ENCODE measurements around the gene AIFM2. TPM values are rescaled to one million over a fixed set of nuclear protein-coding genes. Genes with fewer than 3 reads are reported as not detected.
"Not testable (repeated sequence)": the region's sequence is repeated elsewhere in the genome, so short reads cannot be mapped to it uniquely, and the experiment has no call there.

Gene AIFM2
- total RNA-seq, 4 donors from 2014 or later: 13.3 to 21.8 (median 17.2) TPM

DNA sequence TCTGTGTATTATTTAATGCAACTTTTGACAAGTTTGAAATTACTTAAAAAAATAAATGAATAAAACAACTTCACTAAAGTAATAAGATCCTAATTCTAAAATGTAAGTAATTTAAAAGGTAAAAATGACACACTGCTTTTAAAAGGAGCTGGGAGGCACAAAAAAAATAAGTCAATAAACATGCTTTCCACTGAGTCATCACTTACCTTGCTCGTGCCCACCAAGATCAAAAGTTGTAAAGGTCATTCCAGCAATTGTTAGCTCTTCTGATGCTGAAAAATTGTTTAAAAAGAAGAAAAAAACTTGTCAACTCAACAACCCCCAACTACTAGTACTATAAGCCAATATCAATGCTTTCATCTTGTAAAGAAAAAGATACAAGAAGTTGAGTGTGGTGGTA, 28.2 kb upstream of the AIFM2 start:
- 64% methylated on average over 1 of the region's 1 CpG for WGBS
- no peak for TF ChIP-seq EP300 (IDR thresholded peaks at IDR 0.05)
- TF ChIP-seq POLR2AphosphoS5 (IDR thresholded peaks at IDR 0.05): no peak
- no peak for TF ChIP-seq POLR2A (IDR thresholded peaks at IDR 0.05; ENCODE audit: low read depth)
- TF ChIP-seq, protein P1, sequence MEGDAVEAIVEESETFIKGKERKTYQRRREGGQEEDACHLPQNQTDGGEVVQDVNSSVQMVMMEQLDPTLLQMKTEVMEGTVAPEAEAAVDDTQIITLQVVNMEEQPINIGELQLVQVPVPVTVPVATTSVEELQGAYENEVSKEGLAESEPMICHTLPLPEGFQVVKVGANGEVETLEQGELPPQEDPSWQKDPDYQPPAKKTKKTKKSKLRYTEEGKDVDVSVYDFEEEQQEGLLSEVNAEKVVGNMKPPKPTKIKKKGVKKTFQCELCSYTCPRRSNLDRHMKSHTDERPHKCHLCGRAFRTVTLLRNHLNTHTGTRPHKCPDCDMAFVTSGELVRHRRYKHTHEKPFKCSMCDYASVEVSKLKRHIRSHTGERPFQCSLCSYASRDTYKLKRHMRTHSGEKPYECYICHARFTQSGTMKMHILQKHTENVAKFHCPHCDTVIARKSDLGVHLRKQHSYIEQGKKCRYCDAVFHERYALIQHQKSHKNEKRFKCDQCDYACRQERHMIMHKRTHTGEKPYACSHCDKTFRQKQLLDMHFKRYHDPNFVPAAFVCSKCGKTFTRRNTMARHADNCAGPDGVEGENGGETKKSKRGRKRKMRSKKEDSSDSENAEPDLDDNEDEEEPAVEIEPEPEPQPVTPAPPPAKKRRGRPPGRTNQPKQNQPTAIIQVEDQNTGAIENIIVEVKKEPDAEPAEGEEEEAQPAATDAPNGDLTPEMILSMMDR (IDR thresholded peaks at IDR 0.05): no peak
- Histone ChIP-seq H3K4me3 (no peak overlapping the region), H3K27ac (replicated peaks in 1 of 4) (no peak overlapping the region), H3K36me3 (peaks cover 12 to 58% (median 32%) of the 10 kb centered on the region in 4 donors), H3K9me3 (no peaks in the 10 kb centered on the region), H3K4me1 (peaks cover 26 to 50% (median 44%) of the 10 kb centered on the region in 4 donors), H3K27me3 (no peaks in the 10 kb centered on the region)
- intact Hi-C loops (cut with DNase I): no loop called here
- DNase-seq (ENCODE audit: extremely low spot score): no peak

DNA sequence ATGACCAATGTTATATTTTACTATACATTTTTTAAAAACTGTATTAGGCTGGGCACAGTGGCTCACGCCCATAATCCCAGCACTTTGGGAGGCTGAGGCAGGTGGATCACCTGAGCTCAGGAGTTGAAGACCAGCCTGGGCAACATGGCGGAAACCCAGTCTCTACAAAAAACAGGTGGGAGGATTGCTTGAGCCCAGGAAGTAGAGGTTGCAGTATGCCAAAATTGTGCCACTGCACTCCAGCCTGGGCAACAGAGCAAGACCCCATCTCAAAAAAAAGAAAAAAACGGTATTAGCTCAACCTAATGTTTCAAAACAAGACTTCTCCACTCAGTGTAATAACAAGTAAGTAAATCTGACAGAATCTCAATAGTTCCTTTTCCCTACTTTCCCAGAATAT, 26.7 kb upstream of the AIFM2 start:
- H3K4me3 ChIP-seq; H3K27me3 ChIP-seq; H3K27ac ChIP-seq (replicated peaks in 1 of 4); DNase-seq (ENCODE audit: extremely low spot score); intact Hi-C loops (cut with DNase I); H3K9me3 ChIP-seq: not testable (repeated sequence)
- H3K4me1 ChIP-seq: peaks cover 22 to 38% (median 33%) of the 10 kb centered on the region in 4 donors
- peaks cover 24 to 67% (median 46%) of the 10 kb centered on the region in 4 donors for H3K36me3 ChIP-seq
- 99% methylated on average over 3 of the region's 3 CpGs for WGBS

DNA sequence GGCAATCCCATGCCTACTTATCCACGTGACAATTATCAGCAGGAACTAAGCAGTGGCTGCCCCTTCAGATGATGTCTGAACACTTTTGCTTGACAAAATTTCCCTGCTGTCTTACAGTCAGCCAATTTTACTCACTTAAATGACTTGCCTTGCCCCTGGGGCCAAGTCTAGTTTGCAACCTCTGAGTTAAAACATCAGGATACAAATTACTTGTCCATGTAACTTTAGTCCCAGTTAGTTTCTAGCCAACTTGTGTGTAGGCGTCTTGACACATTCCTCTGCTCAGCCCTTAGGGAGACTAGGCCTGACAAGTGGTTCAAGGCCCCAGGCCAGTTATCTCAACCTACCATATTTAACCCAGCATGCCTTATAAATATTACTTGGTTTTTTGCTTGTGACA, 25.5 kb upstream of the AIFM2 start:
- Histone ChIP-seq H3K9me3 (no peaks in the 10 kb centered on the region), H3K4me3 (no peak overlapping the region), H3K4me1 (peaks cover 15 to 25% (median 20%) of the 10 kb centered on the region in 4 donors), H3K36me3 (peaks cover 35 to 80% (median 58%) of the 10 kb centered on the region in 4 donors), H3K27me3 (no peaks in the 10 kb centered on the region), H3K27ac (replicated peaks in 1 of 4) (no peak overlapping the region)
- intact Hi-C loops (cut with DNase I): no loop called here
- TF ChIP-seq, protein P1 (IDR thresholded peaks at IDR 0.05): no peak
- TF ChIP-seq POLR2A (IDR thresholded peaks at IDR 0.05; ENCODE audit: low read depth) (no peak), POLR2AphosphoS5 (IDR thresholded peaks at IDR 0.05) (no peak), EP300 (IDR thresholded peaks at IDR 0.05) (no peak)
- 67% methylated on average over 2 of the region's 2 CpGs for WGBS
- no peak for DNase-seq (ENCODE audit: extremely low spot score)

DNA sequence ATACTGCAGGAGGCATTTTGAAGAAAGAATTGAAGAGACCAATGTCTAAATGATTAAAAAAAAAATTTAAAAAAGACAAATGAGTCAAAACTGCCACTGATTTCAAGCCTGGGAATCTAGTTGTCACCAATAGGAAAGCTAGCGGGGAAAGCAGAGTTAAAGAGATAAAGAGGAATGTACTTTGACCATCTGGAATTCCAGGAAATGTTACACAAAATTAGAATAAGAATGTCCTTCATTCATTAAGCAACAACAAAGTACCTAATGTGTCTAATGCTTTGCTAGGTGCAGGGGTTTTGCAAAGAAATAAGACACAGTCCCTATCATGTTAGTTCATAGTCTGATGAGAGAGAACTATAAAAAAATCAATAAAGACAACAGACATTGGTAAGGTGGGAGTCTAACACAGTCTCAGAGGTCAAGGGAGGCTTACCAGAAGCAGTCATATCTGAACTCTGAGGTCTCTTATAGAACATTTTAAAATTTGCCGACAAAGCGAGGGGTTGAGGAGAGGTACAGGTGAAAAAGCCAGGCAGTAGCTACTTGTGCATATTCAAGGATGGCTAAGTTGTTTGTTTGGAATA, 22.7 kb upstream of the AIFM2 start:
- TF ChIP-seq POLR2AphosphoS5 (IDR thresholded peaks at IDR 0.05) (no peak), POLR2A (IDR thresholded peaks at IDR 0.05; ENCODE audit: low read depth) (no peak), EP300 (IDR thresholded peaks at IDR 0.05) (no peak)
- TF ChIP-seq, protein P1 (IDR thresholded peaks at IDR 0.05): no peak
- no peak for DNase-seq (ENCODE audit: extremely low spot score)
- Histone ChIP-seq H3K27ac (replicated peaks in 1 of 4) (no peak overlapping the region), H3K27me3 (no peaks in the 10 kb centered on the region), H3K4me1 (no peaks in the 10 kb centered on the region), H3K36me3 (peaks cover 56 to 94% (median 75%) of the 10 kb centered on the region in 4 donors), H3K4me3 (no peak overlapping the region), H3K9me3 (no peaks in the 10 kb centered on the region)
- intact Hi-C loops (cut with DNase I): no loop called here
- 81% methylated on average over 3 of the region's 3 CpGs for WGBS

DNA sequence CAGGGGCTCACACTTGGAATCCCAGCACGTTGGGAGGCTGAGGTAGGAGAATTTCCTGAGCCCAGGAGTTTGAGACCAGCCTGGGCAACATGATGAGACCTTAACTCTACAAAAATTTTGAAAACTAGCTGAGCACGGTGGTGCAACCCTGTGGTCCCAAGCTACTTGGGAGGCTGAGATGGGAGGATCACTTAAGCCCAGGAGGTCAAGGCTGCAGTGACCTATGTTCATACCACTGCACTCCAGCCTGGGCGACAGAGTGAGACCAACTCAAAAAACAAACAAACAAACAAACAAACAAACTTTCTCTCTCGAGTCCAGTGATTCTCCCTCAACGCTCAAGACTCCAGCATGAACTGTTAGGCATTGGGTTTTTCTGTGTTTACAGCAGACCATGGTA, 15.9 kb upstream of the AIFM2 start:
- 89% methylated on average over 5 of the region's 5 CpGs for WGBS
- H3K4me3 ChIP-seq: no peak overlapping the region
- no peaks in the 10 kb centered on the region for H3K27me3 ChIP-seq
- H3K4me1 ChIP-seq: peaks cover 19 to 31% (median 26%) of the 10 kb centered on the region in 4 donors
- H3K36me3 ChIP-seq: peaks cover 24 to 54% (median 38%) of the 10 kb centered on the region in 4 donors
- H3K27ac ChIP-seq (replicated peaks in 1 of 4): no peak overlapping the region
- TF ChIP-seq POLR2AphosphoS5 (IDR thresholded peaks at IDR 0.05): no peak
- TF ChIP-seq EP300 (IDR thresholded peaks at IDR 0.05): no peak
- TF ChIP-seq POLR2A (IDR thresholded peaks at IDR 0.05; ENCODE audit: low read depth): no peak
- TF ChIP-seq, protein P1 (IDR thresholded peaks at IDR 0.05): no peak
- intact Hi-C loops (cut with DNase I): no loop called here
- no peaks in the 10 kb centered on the region for H3K9me3 ChIP-seq
- DNase-seq (ENCODE audit: extremely low spot score): no peak
